ENCODE data around the gene EIF5. TPM values are rescaled to one million over a fixed set of nuclear protein-coding genes. Genes with fewer than 3 reads are reported as not detected.

Gene EIF5
- total and polyA plus RNA-seq, 2 experiments from 2014 or later: 194 to 634 TPM

GRCh38 chr14:103311171-103311997 is 22.7 kb upstream of the EIF5 start (continued):
- TF ChIP-seq, protein P1, sequence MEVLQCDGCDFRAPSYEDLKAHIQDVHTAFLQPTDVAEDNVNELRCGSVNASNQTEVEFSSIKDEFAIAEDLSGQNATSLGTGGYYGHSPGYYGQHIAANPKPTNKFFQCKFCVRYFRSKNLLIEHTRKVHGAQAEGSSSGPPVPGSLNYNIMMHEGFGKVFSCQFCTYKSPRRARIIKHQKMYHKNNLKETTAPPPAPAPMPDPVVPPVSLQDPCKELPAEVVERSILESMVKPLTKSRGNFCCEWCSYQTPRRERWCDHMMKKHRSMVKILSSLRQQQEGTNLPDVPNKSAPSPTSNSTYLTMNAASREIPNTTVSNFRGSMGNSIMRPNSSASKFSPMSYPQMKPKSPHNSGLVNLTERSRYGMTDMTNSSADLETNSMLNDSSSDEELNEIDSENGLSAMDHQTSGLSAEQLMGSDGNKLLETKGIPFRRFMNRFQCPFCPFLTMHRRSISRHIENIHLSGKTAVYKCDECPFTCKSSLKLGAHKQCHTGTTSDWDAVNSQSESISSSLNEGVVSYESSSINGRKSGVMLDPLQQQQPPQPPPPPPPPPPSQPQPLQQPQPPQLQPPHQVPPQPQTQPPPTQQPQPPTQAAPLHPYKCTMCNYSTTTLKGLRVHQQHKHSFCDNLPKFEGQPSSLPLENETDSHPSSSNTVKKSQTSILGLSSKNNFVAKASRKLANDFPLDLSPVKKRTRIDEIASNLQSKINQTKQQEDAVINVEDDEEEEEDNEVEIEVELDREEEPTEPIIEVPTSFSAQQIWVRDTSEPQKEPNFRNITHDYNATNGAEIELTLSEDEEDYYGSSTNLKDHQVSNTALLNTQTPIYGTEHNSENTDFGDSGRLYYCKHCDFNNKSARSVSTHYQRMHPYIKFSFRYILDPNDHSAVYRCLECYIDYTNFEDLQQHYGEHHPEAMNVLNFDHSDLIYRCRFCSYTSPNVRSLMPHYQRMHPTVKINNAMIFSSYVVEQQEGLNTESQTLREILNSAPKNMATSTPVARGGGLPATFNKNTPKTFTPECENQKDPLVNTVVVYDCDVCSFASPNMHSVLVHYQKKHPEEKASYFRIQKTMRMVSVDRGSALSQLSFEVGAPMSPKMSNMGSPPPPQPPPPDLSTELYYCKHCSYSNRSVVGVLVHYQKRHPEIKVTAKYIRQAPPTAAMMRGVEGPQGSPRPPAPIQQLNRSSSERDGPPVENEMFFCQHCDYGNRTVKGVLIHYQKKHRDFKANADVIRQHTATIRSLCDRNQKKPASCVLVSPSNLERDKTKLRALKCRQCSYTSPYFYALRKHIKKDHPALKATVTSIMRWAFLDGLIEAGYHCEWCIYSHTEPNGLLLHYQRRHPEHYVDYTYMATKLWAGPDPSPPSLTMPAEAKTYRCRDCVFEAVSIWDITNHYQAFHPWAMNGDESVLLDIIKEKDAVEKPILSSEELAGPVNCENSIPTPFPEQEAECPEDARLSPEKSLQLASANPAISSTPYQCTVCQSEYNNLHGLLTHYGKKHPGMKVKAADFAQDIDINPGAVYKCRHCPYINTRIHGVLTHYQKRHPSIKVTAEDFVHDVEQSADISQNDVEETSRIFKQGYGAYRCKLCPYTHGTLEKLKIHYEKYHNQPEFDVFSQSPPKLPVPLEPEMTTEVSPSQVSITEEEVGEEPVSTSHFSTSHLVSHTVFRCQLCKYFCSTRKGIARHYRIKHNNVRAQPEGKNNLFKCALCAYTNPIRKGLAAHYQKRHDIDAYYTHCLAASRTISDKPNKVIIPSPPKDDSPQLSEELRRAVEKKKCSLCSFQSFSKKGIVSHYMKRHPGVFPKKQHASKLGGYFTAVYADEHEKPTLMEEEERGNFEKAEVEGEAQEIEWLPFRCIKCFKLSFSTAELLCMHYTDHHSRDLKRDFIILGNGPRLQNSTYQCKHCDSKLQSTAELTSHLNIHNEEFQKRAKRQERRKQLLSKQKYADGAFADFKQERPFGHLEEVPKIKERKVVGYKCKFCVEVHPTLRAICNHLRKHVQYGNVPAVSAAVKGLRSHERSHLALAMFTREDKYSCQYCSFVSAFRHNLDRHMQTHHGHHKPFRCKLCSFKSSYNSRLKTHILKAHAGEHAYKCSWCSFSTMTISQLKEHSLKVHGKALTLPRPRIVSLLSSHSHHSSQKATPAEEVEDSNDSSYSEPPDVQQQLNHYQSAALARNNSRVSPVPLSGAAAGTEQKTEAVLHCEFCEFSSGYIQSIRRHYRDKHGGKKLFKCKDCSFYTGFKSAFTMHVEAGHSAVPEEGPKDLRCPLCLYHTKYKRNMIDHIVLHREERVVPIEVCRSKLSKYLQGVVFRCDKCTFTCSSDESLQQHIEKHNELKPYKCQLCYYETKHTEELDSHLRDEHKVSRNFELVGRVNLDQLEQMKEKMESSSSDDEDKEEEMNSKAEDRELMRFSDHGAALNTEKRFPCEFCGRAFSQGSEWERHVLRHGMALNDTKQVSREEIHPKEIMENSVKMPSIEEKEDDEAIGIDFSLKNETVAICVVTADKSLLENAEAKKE (CRISPR knock-in tag; IDR thresholded peaks at IDR 0.05): no peak
- TF ChIP-seq EZH2phosphoT487 (IDR thresholded peaks at IDR 0.05; ENCODE audit: unreplicated experiment) (no peak), ZNF114 (CRISPR knock-in tag; IDR thresholded peaks at IDR 0.05) (no peak), ZNF331 (CRISPR knock-in tag; IDR thresholded peaks at IDR 0.05; ENCODE audit: low read depth) (no peak), STAT1 (IDR thresholded peaks at IDR 0.05; ENCODE audit: unreplicated experiment) (no peak), JUNB (IDR thresholded peaks at IDR 0.05; ENCODE audit: unreplicated experiment) (no peak), CREB1 (CRISPR knock-in tag; IDR thresholded peaks at IDR 0.05; ENCODE audit: low read depth) (no peak), EZH2 (IDR thresholded peaks at IDR 0.05; ENCODE audit: low read depth, unreplicated experiment) (no peak)
- TF ChIP-seq, protein P2, sequence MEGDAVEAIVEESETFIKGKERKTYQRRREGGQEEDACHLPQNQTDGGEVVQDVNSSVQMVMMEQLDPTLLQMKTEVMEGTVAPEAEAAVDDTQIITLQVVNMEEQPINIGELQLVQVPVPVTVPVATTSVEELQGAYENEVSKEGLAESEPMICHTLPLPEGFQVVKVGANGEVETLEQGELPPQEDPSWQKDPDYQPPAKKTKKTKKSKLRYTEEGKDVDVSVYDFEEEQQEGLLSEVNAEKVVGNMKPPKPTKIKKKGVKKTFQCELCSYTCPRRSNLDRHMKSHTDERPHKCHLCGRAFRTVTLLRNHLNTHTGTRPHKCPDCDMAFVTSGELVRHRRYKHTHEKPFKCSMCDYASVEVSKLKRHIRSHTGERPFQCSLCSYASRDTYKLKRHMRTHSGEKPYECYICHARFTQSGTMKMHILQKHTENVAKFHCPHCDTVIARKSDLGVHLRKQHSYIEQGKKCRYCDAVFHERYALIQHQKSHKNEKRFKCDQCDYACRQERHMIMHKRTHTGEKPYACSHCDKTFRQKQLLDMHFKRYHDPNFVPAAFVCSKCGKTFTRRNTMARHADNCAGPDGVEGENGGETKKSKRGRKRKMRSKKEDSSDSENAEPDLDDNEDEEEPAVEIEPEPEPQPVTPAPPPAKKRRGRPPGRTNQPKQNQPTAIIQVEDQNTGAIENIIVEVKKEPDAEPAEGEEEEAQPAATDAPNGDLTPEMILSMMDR (conservative IDR thresholded peaks at IDR 0.05; ENCODE audit: low read depth in 2 of 2): no peak
